Fibroblast of lung (primary cell): ENCODE data around the gene PRMT7. TPM values are rescaled to one million over a fixed set of nuclear protein-coding genes. Genes with fewer than 3 reads are reported as not detected.

Source experiments
- DNase-seq, 2 donors: peaks; one replicate each; pipeline versions ENCODE4 v3.0.0 to v3.0.0-alpha.2; 2010; ENCODE audit warnings: low read depth in 2 of 2
- H2AFZ ChIP-seq: 2 replicates; pipeline ENCODE4 v1.5.1; 2012; ENCODE audit warnings: low read length, control low read depth, inconsistent platforms
- H3K27ac ChIP-seq: 2 replicates; pipeline ENCODE4 v1.5.1; 2011; ENCODE audit warnings: low read length, control low read depth; ENCODE audit not compliant: insufficient read depth
- H3K27me3 ChIP-seq: 2 replicates; pipeline ENCODE4 v1.5.1; 2011; ENCODE audit warnings: mild to moderate bottlenecking, low read length; ENCODE audit not compliant: control insufficient read depth, insufficient read depth
- H3K36me3 ChIP-seq: 2 replicates; pipeline ENCODE4 v1.5.1; 2011; ENCODE audit warnings: low read length; ENCODE audit not compliant: control insufficient read depth, insufficient read depth
- H3K4me1 ChIP-seq: 2 replicates; pipeline ENCODE4 v1.5.1; 2011; ENCODE audit warnings: low read length; ENCODE audit not compliant: control insufficient read depth, insufficient read depth; ENCODE audit errors: extremely low read depth
- H3K4me2 ChIP-seq: 2 replicates; pipeline ENCODE4 v1.5.1; 2011; ENCODE audit warnings: low read length, control low read depth; ENCODE audit not compliant: insufficient read depth; ENCODE audit errors: extremely low read depth
- H3K4me3 ChIP-seq, 4 experiments: fragments of 200-600 bp in 1 of 4; sonication (generic) in 1 of 4; replicated peaks in 1 of 4; 2 replicates each; pipeline ENCODE4 v1.5.1; 2011 to 2016; ENCODE audit warnings: low read length in 4 of 4, low read depth in 3 of 4, mild to moderate bottlenecking in 3 of 4, control low read depth in 2 of 4, inconsistent platforms in 1 of 4, mixed read lengths in 1 of 4; ENCODE audit not compliant: insufficient read depth in 1 of 4; ENCODE audit errors: control extremely low read depth in 1 of 4
- H3K79me2 ChIP-seq: 2 replicates; pipeline ENCODE4 v1.5.1; 2012; ENCODE audit warnings: mild to moderate bottlenecking, low read length, inconsistent platforms; ENCODE audit not compliant: control insufficient read depth, insufficient read depth
- H3K9ac ChIP-seq: 2 replicates; pipeline ENCODE4 v1.5.1; 2011; ENCODE audit warnings: mild to moderate bottlenecking, low read length, control low read depth; ENCODE audit not compliant: insufficient read depth
- H3K9me3 ChIP-seq: 2 replicates; pipeline ENCODE4 v1.5.1; 2012; ENCODE audit warnings: low read depth, low read length; ENCODE audit not compliant: control insufficient read depth, insufficient read depth
- H4K20me1 ChIP-seq: 2 replicates; pipeline ENCODE4 v1.5.1; 2011; ENCODE audit warnings: low read length; ENCODE audit not compliant: control insufficient read depth, insufficient read depth; ENCODE audit errors: extremely low read depth
- CTCF ChIP-seq, 2 donors: IDR thresholded peaks in 1 of 2; conservative IDR thresholded peaks in 1 of 2; 1 replicate in 1 of 2; 2 replicates in 1 of 2; pipeline ENCODE4 v1.5.1; 2011 to 2012; ENCODE audit warnings: low read length in 2 of 2, control low read depth in 1 of 2, inconsistent platforms in 1 of 2, low read depth in 1 of 2, mild to moderate bottlenecking in 1 of 2
- EZH2 ChIP-seq: IDR thresholded peaks from 2 replicates; pipeline ENCODE4 v1.5.1; 2012; ENCODE audit warnings: low read length, control low read depth, mild to moderate bottlenecking; ENCODE audit errors: missing control alignments
- polyA plus RNA-seq, 2 donors: library from polyadenylated mRNA; depleted of rRNA in 1 of 2; stranded (reverse) in 1 of 2; unstranded in 1 of 2; fragments of >200 nt; gene quantifications; 2 replicates each; pipeline ENCODE4 v1.2.1, GENCODE V29; 2011 to 2012; ENCODE audit warnings: missing spikeins in 1 of 2
- total RNA-seq: library from RNA; depleted of rRNA; stranded (reverse); fragments of >200 nt; gene quantifications from 2 replicates; pipeline ENCODE4 v1.2.1, GENCODE V29; 2014

Gene PRMT7
- total and polyA plus RNA-seq, 2 donors (not counting 1 experiment from before 2014, with no cell fraction given) = 24.0 to 39.3 TPM

DNA sequence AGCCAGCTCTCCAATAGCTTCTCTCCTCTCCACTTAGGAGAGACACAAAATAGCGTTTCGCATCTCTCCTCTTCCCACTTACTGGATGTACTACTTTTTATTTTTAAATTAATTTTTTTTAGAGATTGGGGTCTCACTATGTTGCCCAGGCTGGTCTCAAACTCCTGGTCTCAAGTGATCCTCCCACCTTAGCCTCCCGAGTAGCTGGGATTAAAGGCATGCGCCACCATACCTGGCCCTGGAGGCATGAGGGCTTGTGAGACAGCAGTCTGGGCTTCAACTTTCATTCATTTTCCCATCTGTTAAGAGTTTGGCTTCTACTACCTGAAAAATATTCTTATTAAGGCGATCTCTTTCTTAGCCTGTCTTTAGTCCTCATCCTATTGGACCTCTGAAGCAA, 18.4 kb upstream of the PRMT7 start:
- Histone ChIP-seq H3K9me3 (no peaks in the 10 kb centered on the region), H3K4me3 (no peak overlapping the region), H4K20me1 (no peaks in the 10 kb centered on the region), H3K4me1 (peaks cover 8% of the 10 kb centered on the region), H2AFZ (no peak overlapping the region), H3K27ac (no peak overlapping the region), H3K9ac (no peak overlapping the region), H3K27me3 (no peaks in the 10 kb centered on the region), H3K4me2 (no peak overlapping the region), H3K79me2 (no peaks in the 10 kb centered on the region), H3K36me3 (peaks cover 16% of the 10 kb centered on the region)
- TF ChIP-seq EZH2 (no peak), CTCF (conservative IDR thresholded peaks at IDR 0.05 in 1 of 2, IDR thresholded peaks at IDR 0.05 in 1 of 2; ENCODE audit: low read depth in 1 of 2, low read length in 2 of 2) (no peak)
- no peak for DNase-seq

DNA sequence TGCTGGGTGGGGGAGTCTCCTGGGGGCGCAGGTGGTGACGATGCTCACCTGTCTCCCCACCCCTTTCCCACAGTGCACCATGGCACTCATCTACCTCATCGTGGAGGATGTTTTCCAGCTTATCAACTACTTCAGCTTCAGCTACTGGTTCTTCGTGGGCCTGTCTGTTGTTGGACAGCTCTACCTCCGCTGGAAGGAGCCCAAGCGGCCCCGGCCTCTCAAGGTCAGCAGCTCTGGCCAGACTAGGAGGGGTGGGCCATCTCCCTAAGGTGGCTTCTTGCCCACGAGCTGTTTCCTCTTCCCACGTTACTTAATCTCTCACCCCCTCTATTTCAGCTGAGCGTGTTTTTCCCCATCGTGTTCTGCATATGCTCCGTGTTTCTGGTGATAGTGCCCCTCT, 14.5 kb upstream of the PRMT7 start:
- Histone ChIP-seq H3K4me3 (no peak overlapping the region), H4K20me1 (no peaks in the 10 kb centered on the region), H2AFZ (no peak overlapping the region), H3K36me3 (peaks cover 21% of the 10 kb centered on the region), H3K4me2 (no peak overlapping the region), H3K27me3 (no peaks in the 10 kb centered on the region), H3K4me1 (peaks cover 17% of the 10 kb centered on the region), H3K9me3 (no peaks in the 10 kb centered on the region), H3K9ac (no peak overlapping the region), H3K79me2 (no peaks in the 10 kb centered on the region), H3K27ac (no peak overlapping the region)
- DNase-seq = no peak
- no peak for TF ChIP-seq CTCF (conservative IDR thresholded peaks at IDR 0.05 in 1 of 2, IDR thresholded peaks at IDR 0.05 in 1 of 2; ENCODE audit: low read depth in 1 of 2, low read length in 2 of 2)

DNA sequence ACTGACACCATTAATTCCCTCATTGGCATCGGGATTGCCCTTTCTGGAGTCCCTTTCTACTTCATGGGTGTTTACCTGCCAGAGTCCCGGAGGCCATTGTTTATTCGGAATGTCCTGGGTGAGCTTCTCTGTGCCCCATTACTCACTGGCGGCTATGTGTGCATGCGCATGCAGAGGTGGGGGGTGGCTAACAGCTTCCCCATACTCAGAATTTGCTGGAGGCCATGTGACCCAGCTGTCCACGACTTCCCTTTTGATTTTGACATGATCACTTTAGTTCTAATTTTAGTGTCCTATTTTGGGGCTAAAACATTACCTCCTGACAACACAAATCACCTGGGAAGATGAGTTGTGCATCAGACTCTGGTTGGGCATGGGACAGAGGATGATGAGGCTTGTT, 14.1 kb upstream of the PRMT7 start:
- no peaks in the 10 kb centered on the region for H3K9me3 ChIP-seq

More for the DNA sequence above, 14.1 kb upstream of the PRMT7 start:
- TF ChIP-seq CTCF (conservative IDR thresholded peaks at IDR 0.05 in 1 of 2, IDR thresholded peaks at IDR 0.05 in 1 of 2; ENCODE audit: low read depth in 1 of 2, low read length in 2 of 2) (no peak), EZH2 (no peak)
- Histone ChIP-seq H3K36me3 (peaks cover 19% of the 10 kb centered on the region), H3K79me2 (no peaks in the 10 kb centered on the region), H3K4me2 (no peak overlapping the region), H3K27ac (no peak overlapping the region), H2AFZ (no peak overlapping the region), H3K27me3 (no peaks in the 10 kb centered on the region), H3K4me1 (peaks cover 17% of the 10 kb centered on the region), H3K9ac (no peak overlapping the region), H4K20me1 (no peaks in the 10 kb centered on the region), H3K4me3 (no peak overlapping the region)
- no peak for DNase-seq
